Measurements from ENCODE around the gene DNAI2. TPM values are rescaled to one million over a fixed set of nuclear protein-coding genes. Genes with fewer than 3 reads are reported as not detected.

The DNAI2 gene
- not detected for total RNA-seq
- long read RNA-seq = 0 reads

- no peak for DNase-seq (ENCODE audit: low spot score)
- intact Hi-C loops (cut with DNase I) = no loop called here
Observed at GRCh38 chr17:74274060-74274708, at the start of gene DNAI2. DNAI2 (plus strand) TSS chr17:74274234; CDS start chr17:74281818, 7,584 bp downstream.

- intact Hi-C loops (cut with DNase I) = no loop called here
- DNase-seq (ENCODE audit: low spot score) = no peak
Observed at GRCh38 chr17:74224959-74225725, 48.9 kb upstream of the DNAI2 start.

- intact Hi-C loops (cut with DNase I) = no loop called here
- no peak for DNase-seq (ENCODE audit: low spot score)
Observed at GRCh38 chr17:74226252-74226651, 47.8 kb upstream of the DNAI2 start.

- no peak for DNase-seq (ENCODE audit: low spot score)
- intact Hi-C loops (cut with DNase I) = no loop called here
Observed at GRCh38 chr17:74227271-74228080, 46.6 kb upstream of the DNAI2 start.

GRCh38 chr17:74228306-74228978 is 45.6 kb upstream of the DNAI2 start:
- DNase-seq (ENCODE audit: low spot score) = no peak
- intact Hi-C loops (cut with DNase I) = no loop called here

GRCh38 chr17:74230896-74231295 is 43.1 kb upstream of the DNAI2 start:
- no peak for DNase-seq (ENCODE audit: low spot score)
- intact Hi-C loops (cut with DNase I) = no loop called here

- intact Hi-C loops (cut with DNase I) = no loop called here
- DNase-seq (ENCODE audit: low spot score) = no peak
Observed at GRCh38 chr17:74231928-74232907, 41.8 kb upstream of the DNAI2 start.

- DNase-seq (ENCODE audit: low spot score) = no peak
- intact Hi-C loops (cut with DNase I) = no loop called here
Observed at GRCh38 chr17:74233937-74234336, 40.1 kb upstream of the DNAI2 start.

- no peak for DNase-seq (ENCODE audit: low spot score)
- intact Hi-C loops (cut with DNase I) = no loop called here
Observed at GRCh38 chr17:74234486-74234885, 39.5 kb upstream of the DNAI2 start.

- no peak for DNase-seq (ENCODE audit: low spot score)
- intact Hi-C loops (cut with DNase I) = no loop called here
Observed at GRCh38 chr17:74235040-74235581, 38.9 kb upstream of the DNAI2 start.

- DNase-seq (ENCODE audit: low spot score) = no peak
- intact Hi-C loops (cut with DNase I) = no loop called here
Observed at GRCh38 chr17:74235911-74236371, 38.1 kb upstream of the DNAI2 start.

- intact Hi-C loops (cut with DNase I) = no loop called here
- DNase-seq (ENCODE audit: low spot score) = no peak
Observed at GRCh38 chr17:74237321-74237720, 36.7 kb upstream of the DNAI2 start.

- intact Hi-C loops (cut with DNase I) = no loop called here
- DNase-seq (ENCODE audit: low spot score) = no peak
Observed at GRCh38 chr17:74239172-74239571, 34.9 kb upstream of the DNAI2 start.

GRCh38 chr17:74240618-74241205 is 33.3 kb upstream of the DNAI2 start:
- DNase-seq (ENCODE audit: low spot score) = no peak
- intact Hi-C loops (cut with DNase I) = no loop called here

GRCh38 chr17:74241431-74241830 is 32.6 kb upstream of the DNAI2 start:
- no peak for DNase-seq (ENCODE audit: low spot score)
- intact Hi-C loops (cut with DNase I) = no loop called here

GRCh38 chr17:74241847-74242246 is 32.2 kb upstream of the DNAI2 start:
- intact Hi-C loops (cut with DNase I) = loop anchor here (2.0 kb wide), 1 partner anchor 27 kb away; no protein-coding TSS in a partner anchor
- no peak for DNase-seq (ENCODE audit: low spot score)

- intact Hi-C loops (cut with DNase I) = loop anchor here (2.0 kb wide), 1 partner anchor 28 kb away; no protein-coding TSS in a partner anchor
Observed at GRCh38 chr17:74243013-74243755, 30.9 kb upstream of the DNAI2 start.

More at GRCh38 chr17:74243013-74243755, 30.9 kb upstream of the DNAI2 start:
- DNase-seq (ENCODE audit: low spot score) = peak; percentile 84

Data from cardiac septum (tissue), 1 donor.